ENCODE measurements around the gene CISH.

CISH gene

DNA sequence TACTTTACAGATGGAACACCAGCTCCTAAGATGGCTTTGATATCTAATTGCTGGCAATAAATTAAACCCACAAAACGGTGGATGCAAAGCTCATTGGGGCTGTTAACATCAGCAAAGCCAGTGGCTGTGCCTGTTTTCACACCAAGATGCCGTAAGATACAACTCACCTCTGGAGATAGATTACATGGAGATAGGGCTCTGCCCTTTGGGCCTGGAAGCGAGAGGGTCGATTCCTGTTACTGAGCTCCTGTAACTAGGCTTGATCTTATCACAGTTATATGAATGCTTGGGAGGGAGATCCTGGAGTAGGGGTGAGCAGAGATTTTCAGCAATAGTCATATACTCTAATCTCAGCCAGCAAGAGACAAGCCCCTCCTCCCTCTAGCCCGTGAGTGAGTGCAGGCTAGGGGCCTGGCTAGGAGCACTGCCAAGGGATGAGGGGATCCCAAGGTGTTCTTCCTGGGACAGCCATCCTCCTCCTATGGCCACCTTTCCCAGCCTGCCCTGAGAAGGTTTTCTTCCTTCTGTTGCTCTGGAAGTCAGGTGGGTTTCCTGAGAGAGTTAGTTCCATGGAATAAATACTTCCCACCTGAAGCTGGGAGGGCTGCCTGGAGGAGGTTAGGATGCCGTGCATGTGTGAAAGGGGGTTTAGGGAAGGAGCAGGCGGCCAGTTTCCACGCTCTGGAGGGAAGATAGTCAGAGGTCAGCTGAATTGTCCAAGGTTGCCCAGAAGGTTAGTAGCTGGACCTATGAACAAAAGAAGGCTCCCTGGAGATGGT lies 45.0 kb upstream of the CISH start:
- TF ChIP-seq CTCF (IDR thresholded peaks at IDR 0.05; ENCODE audit: low read depth, low read length): no peak
- H3K4me3 ChIP-seq (ENCODE audit: low read depth, low read length): no peak overlapping the region
- in situ Hi-C loops (cut with HindIII; ENCODE audit: low sequenced_read_pairs): no loop called here
- DNase-seq (ENCODE audit: low read depth, low spot score): no peak

DNA sequence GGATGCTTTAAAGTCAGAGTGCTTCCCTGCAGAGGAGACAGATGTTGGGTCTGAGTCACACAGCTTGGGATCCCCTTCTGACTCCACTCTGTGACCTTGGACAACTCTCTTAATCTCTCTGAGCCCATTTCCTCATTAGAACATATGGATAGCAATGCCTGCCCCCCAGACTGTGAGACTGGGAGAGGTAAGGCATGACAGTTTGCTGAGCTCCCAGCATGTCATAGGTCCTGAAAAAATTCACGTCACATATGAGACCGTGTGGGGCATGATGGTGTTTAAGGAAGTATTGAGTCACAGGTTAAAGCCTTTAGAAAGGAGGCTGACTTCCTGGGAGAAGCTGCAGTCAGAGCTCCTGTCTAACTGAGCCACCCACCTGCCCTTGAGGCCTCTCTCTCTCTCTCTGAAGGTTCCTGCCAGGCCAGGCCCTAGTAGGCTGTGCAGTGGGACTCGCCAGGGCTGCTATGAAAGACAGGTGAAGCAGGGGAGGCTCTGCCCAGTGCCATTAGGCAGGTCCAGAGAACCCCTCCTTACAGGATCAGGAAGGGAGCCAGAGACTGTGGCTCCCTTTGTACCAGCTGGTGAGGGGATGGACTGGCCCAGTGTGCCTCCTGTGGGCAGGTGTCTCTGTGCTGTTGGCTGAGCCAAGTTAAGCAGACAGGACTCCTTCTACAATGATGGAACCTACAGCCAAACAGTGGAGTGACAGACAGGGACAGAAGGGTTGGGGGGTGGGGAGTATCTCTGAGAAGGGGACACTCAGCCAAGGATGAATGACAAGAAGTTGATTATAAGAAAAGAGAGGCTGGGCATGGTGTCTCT lies 43.6 kb upstream of the CISH start:
- TF ChIP-seq CTCF (IDR thresholded peaks at IDR 0.05; ENCODE audit: low read depth, low read length): no peak
- no peak overlapping the region for H3K4me3 ChIP-seq (ENCODE audit: low read depth, low read length)
- in situ Hi-C loops (cut with HindIII; ENCODE audit: low sequenced_read_pairs): no loop called here
- no peak for DNase-seq (ENCODE audit: low read depth, low spot score)

DNA sequence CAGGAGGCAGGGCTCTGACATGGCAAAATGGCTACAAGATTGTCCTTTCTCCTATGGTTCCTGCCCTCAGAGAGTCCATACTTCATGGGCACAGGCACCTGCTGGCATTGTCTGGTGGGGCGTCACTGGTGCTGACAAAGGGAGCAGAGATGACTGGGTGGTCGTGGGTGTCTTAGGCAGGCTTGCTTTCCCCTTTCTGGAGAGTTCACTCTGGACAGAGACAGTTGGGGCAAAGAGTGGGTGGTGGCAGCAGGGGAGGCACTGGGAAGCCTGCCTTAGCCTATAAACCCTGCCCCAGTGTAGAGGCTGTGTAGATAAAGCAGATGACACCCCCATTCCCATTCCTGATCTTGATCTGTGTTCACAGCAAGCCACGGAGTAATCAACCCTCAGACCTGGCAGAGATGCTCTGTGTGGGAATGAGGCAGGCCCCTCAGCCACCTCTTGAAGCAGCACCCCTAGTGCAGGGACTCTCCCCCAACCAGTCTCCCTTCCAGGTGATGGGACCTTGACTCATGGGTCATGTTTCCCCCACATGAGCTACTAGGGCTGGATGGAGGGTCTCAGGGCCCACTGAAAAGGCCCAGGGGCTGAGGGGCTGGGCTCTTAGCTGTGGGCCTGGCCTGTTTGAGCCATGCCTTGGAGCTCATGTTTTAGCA lies 42.5 kb upstream of the CISH start:
- no peak for DNase-seq (ENCODE audit: low read depth, low spot score)
- in situ Hi-C loops (cut with HindIII; ENCODE audit: low sequenced_read_pairs): no loop called here
- no peak for TF ChIP-seq CTCF (IDR thresholded peaks at IDR 0.05; ENCODE audit: low read depth, low read length)
- H3K4me3 ChIP-seq (ENCODE audit: low read depth, low read length): no peak overlapping the region

DNA sequence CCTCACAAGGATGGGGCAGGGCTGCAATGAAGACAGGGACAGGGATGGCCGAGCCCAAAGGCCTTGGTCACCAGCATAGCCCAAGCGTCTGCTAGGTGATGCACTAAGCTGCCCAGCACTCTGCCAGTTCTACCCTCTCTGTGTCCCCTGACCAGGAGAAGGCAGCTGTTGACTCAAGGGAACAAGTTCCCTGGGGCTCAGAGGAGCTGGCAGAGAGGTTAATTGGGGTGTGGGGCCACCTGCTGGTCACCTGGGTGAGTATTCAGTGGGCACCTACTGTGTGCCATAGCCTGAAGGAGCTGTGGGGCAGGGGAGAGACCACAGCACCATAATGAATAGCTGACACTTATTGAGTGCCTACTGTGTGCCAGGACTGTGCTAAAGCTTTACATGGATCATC lies 41.1 kb upstream of the CISH start:
- in situ Hi-C loops (cut with HindIII; ENCODE audit: low sequenced_read_pairs): no loop called here
- DNase-seq (ENCODE audit: low read depth, low spot score): no peak
- peak; percentile 40 for TF ChIP-seq CTCF (IDR thresholded peaks at IDR 0.05; ENCODE audit: low read depth, low read length)
- H3K4me3 ChIP-seq (ENCODE audit: low read depth, low read length): no peak overlapping the region

- no peak for TF ChIP-seq CTCF (IDR thresholded peaks at IDR 0.05; ENCODE audit: low read depth, low read length)
- in situ Hi-C loops (cut with HindIII; ENCODE audit: low sequenced_read_pairs): no loop called here
- no peak for DNase-seq (ENCODE audit: low read depth, low spot score)
- H3K4me3 ChIP-seq (ENCODE audit: low read depth, low read length): no peak overlapping the region
Measured at GRCh38 chr3:50651920-50652529, 40.5 kb upstream of the CISH start.

DNA sequence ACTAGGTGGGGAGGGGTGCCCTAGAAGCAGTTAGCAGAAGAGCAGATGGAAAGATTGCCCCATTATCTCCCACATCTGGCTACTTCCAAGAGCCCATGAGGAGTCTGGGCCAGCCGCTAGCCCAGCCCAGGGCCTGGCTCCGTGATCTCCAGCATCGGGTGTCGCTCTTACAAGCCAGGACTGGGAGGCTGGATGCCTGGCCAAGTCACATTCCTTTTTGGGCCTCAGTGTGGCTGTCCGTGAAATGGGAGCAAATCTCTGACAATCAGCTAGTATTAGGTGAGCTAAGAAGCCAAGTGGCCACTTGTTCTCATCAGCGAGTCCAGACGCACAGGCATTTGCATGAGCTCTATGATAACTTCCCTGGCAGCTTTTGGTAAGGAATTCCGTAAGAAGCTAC lies 39.9 kb upstream of the CISH start:
- in situ Hi-C loops (cut with HindIII; ENCODE audit: low sequenced_read_pairs): no loop called here
- no peak overlapping the region for H3K4me3 ChIP-seq (ENCODE audit: low read depth, low read length)
- TF ChIP-seq CTCF (IDR thresholded peaks at IDR 0.05; ENCODE audit: low read depth, low read length): no peak
- no peak for DNase-seq (ENCODE audit: low read depth, low spot score)

All from astrocyte of the spinal cord (primary cell).